HTR-8/SVneo (cell line): ENCODE measurements around the gene CD40LG.
A peak's percentile ranks its signal among the peaks of the same experiment; 100 is the strongest.

Source experiments
- DNase-seq: peaks from one replicate; pipeline ENCODE4 v3.0.0; 2011; ENCODE audit warnings: low spot score, mixed read lengths; ENCODE audit not compliant: insufficient read length
- FAIRE-seq: peaks from 2 replicates; lab custom pipeline; 2011; peaks lifted over from hg19 to GRCh38; lab: Jason Lieb, UNC

CD40LG gene

GRCh38 chrX:136691028-136691809 lies 43.3 kb downstream of the CD40LG start:
- FAIRE-seq: no peak
- no peak for DNase-seq

- no peak for FAIRE-seq
- DNase-seq: no peak
Observed at GRCh38 chrX:136692271-136692670, 44.3 kb downstream of the CD40LG start.

GRCh38 chrX:136694431-136695087 lies 46.6 kb downstream of the CD40LG start:
- FAIRE-seq: no peak
- peak; percentile 5 for DNase-seq

GRCh38 chrX:136697156-136697555 lies 49.2 kb downstream of the CD40LG start:
- FAIRE-seq: no peak
- DNase-seq: no peak

- FAIRE-seq (no peak), DNase-seq (no peak)
Observed at GRCh38 chrX:136708348-136708747, 60.4 kb downstream of the CD40LG start.
